ENCODE data around the gene SDC1.
A peak's percentile ranks its signal among the peaks of the same experiment; 100 is the strongest.
"Not testable (repeated sequence)": the region's sequence is repeated elsewhere in the genome, so short reads cannot be mapped to it uniquely, and the experiment has no call there.

SDC1 gene

GRCh38 chr2:20196657-20197161, 28.2 kb downstream of the SDC1 start:
- DNase-seq, result peak; percentile 91

GRCh38 chr2:20196053-20196656, 28.8 kb downstream of the SDC1 start:
- DNase-seq, result no peak

- DNase-seq, result no peak
Observed at GRCh38 chr2:20195431-20196033, 29.4 kb downstream of the SDC1 start.

- not testable (repeated sequence) for DNase-seq
Observed at GRCh38 chr2:20195016-20195411, 29.9 kb downstream of the SDC1 start.

GRCh38 chr2:20194097-20195015, 30.6 kb downstream of the SDC1 start:
- no peak for DNase-seq

- no peak for DNase-seq
Observed at GRCh38 chr2:20193185-20193584, 31.7 kb downstream of the SDC1 start.

- no peak for DNase-seq
Observed at GRCh38 chr2:20192781-20193180, 32.1 kb downstream of the SDC1 start.

GRCh38 chr2:20191714-20192569, 33.0 kb downstream of the SDC1 start:
- no peak for DNase-seq

- DNase-seq, result no peak
Observed at GRCh38 chr2:20190876-20191713, 33.8 kb downstream of the SDC1 start.

- no peak for DNase-seq
Observed at GRCh38 chr2:20190170-20190569, 34.8 kb downstream of the SDC1 start.

GRCh38 chr2:20189299-20189931, 35.5 kb downstream of the SDC1 start:
- DNase-seq, result peak; percentile 5

- peak; percentile 9 for DNase-seq
Observed at GRCh38 chr2:20188851-20189250, 36.1 kb downstream of the SDC1 start.

- no peak for DNase-seq
Observed at GRCh38 chr2:20188201-20188600, 36.7 kb downstream of the SDC1 start.

GRCh38 chr2:20187331-20187730, 37.6 kb downstream of the SDC1 start:
- DNase-seq, result no peak

- DNase-seq, result no peak
Observed at GRCh38 chr2:20186855-20187187, 38.1 kb downstream of the SDC1 start.

GRCh38 chr2:20186078-20186854, 38.7 kb downstream of the SDC1 start:
- no peak for DNase-seq

GRCh38 chr2:20185176-20186022, 39.5 kb downstream of the SDC1 start:
- DNase-seq, result no peak

GRCh38 chr2:20184067-20184938, 40.6 kb downstream of the SDC1 start:
- DNase-seq, result no peak

- DNase-seq, result no peak
Observed at GRCh38 chr2:20183373-20183772, 41.6 kb downstream of the SDC1 start.
